Activated gamma-delta T cell treated with anti-CD3 and anti-CD28 coated beads, Interleukin-2, amount 50 U/mL, for 16 hours (primary cell): ENCODE data around the gene TRAPPC8.

ENCODE experiments used
- DNase-seq: peaks from one replicate; pipeline ENCODE4 v3.0.0-alpha.2; 2020; ENCODE audit warnings: low read depth

The TRAPPC8 gene

GRCh38 chr18:31793531-31793930 is 149.4 kb downstream of the TRAPPC8 start:
- no peak for DNase-seq

- DNase-seq, result no peak
Measured at GRCh38 chr18:31792580-31792911, 150.4 kb downstream of the TRAPPC8 start.

GRCh38 chr18:31791817-31792579 is 150.9 kb downstream of the TRAPPC8 start:
- no peak for DNase-seq

GRCh38 chr18:31789409-31789808 is 153.5 kb downstream of the TRAPPC8 start:
- no peak for DNase-seq

- no peak for DNase-seq
Measured at GRCh38 chr18:31783059-31783458, 159.9 kb downstream of the TRAPPC8 start.
